Trophoblast cell (in vitro differentiated cells and primary cell): Measurements from ENCODE around the gene TMEM255B.
"Not testable (repeated sequence)": the region's sequence is repeated elsewhere in the genome, so short reads cannot be mapped to it uniquely, and the experiment has no call there.

ENCODE experiments used
- DNase-seq, 2 donors: peaks; one replicate each; pipeline ENCODE4 v3.0.0-alpha.2; 2016
- H2AFZ ChIP-seq: 2 replicates; pipeline ENCODE4 v1.6.1; 2013; ENCODE audit warnings: low read length, moderate library complexity, mild to moderate bottlenecking; ENCODE audit not compliant: insufficient read depth, poor library complexity
- H2AK5ac ChIP-seq: 2 replicates; pipeline ENCODE4 v1.6.1; 2013; ENCODE audit warnings: mild to moderate bottlenecking, low read length
- H2BK120ac ChIP-seq: 2 replicates; pipeline ENCODE4 v1.6.1; 2013; ENCODE audit warnings: low read length, mild to moderate bottlenecking, moderate library complexity; ENCODE audit not compliant: insufficient read depth, poor library complexity
- H2BK12ac ChIP-seq: 2 replicates; pipeline ENCODE4 v1.6.1; 2013; ENCODE audit warnings: mild to moderate bottlenecking, low read length, moderate library complexity
- H2BK5ac ChIP-seq: 2 replicates; pipeline ENCODE4 v1.6.1; 2013; ENCODE audit warnings: low read length, low read depth, moderate library complexity, mild to moderate bottlenecking; ENCODE audit not compliant: poor library complexity
- H3K14ac ChIP-seq: 2 replicates; pipeline ENCODE4 v1.6.1; 2013; ENCODE audit warnings: mild to moderate bottlenecking, low read length
- H3K18ac ChIP-seq: 2 replicates; pipeline ENCODE4 v1.6.1; 2013; ENCODE audit warnings: mild to moderate bottlenecking, low read length
- H3K23ac ChIP-seq: 2 replicates; pipeline ENCODE4 v1.6.1; 2013; ENCODE audit warnings: low read length
- H3K27ac ChIP-seq: 2 replicates; pipeline ENCODE4 v1.5.1; 2013; ENCODE audit warnings: low read depth, mild to moderate bottlenecking, inconsistent platforms, low read length, moderate library complexity
- H3K27me3 ChIP-seq: 2 replicates; pipeline ENCODE4 v1.6.1; 2013; ENCODE audit warnings: inconsistent platforms, mild to moderate bottlenecking, low read length, moderate library complexity; ENCODE audit not compliant: insufficient read depth
- H3K36me3 ChIP-seq, 2 experiments: 1 replicate in 1 of 2; 2 replicates in 1 of 2; pipeline ENCODE4 v1.6.1; 2013; ENCODE audit warnings: low read length in 2 of 2, mild to moderate bottlenecking in 2 of 2, moderate library complexity in 1 of 2; ENCODE audit not compliant: insufficient read depth in 2 of 2, control insufficient read depth in 1 of 2
- H3K4ac ChIP-seq: 2 replicates; pipeline ENCODE4 v1.6.1; 2013; ENCODE audit warnings: low read depth, mild to moderate bottlenecking, low read length, moderate library complexity
- H3K4me1 ChIP-seq, 2 experiments: 1 replicate in 1 of 2; 2 replicates in 1 of 2; pipeline ENCODE4 v1.6.1; 2013; ENCODE audit warnings: low read length in 2 of 2, mild to moderate bottlenecking in 2 of 2, moderate library complexity in 1 of 2; ENCODE audit not compliant: insufficient read depth in 2 of 2, control insufficient read depth in 1 of 2
- H3K4me2 ChIP-seq: 2 replicates; pipeline ENCODE4 v1.6.1; 2013; ENCODE audit warnings: inconsistent platforms, mild to moderate bottlenecking, low read length, moderate library complexity
- H3K4me3 ChIP-seq: 2 replicates; pipeline ENCODE4 v1.5.1; 2013; ENCODE audit warnings: mild to moderate bottlenecking, low read depth, low read length, inconsistent platforms
- H3K79me1 ChIP-seq: one replicate; pipeline ENCODE4 v1.6.1; 2013; ENCODE audit warnings: low read length
- H3K79me2 ChIP-seq: 2 replicates; pipeline ENCODE4 v1.6.1; 2013; ENCODE audit warnings: low read length, mild to moderate bottlenecking; ENCODE audit not compliant: control insufficient read depth, insufficient read depth, poor library complexity
- H3K9ac ChIP-seq: 2 replicates; pipeline ENCODE4 v1.6.1; 2013; ENCODE audit warnings: mild to moderate bottlenecking, low read length
- H3K9me3 ChIP-seq: 2 replicates; pipeline ENCODE4 v1.6.1; 2013; ENCODE audit warnings: low read depth, mild to moderate bottlenecking, control low read depth, inconsistent platforms, low read length; ENCODE audit not compliant: insufficient read depth
- H4K12ac ChIP-seq: 2 replicates; pipeline ENCODE4 v1.6.1; 2013; ENCODE audit warnings: low read depth, mild to moderate bottlenecking, low read length, moderate library complexity
- H4K8ac ChIP-seq: 2 replicates; pipeline ENCODE4 v1.6.1; 2013; ENCODE audit warnings: low read depth, mild to moderate bottlenecking, low read length, moderate library complexity
- H4K91ac ChIP-seq: one replicate; pipeline ENCODE4 v1.6.1; 2013; ENCODE audit warnings: low read depth, mild to moderate bottlenecking, low read length, moderate library complexity
- WGBS: extraction: QIAGEN DNeasy Blood & Tissue Kit; methylation state at CpG from one replicate; pipeline ENCODE4 v1.1.7; 2013; ENCODE audit warnings: missing lambda C conversion rate; ENCODE audit not compliant: insufficient read length, insufficient coverage; ENCODE audit errors: extremely low coverage; 5-methylcytosine and 5-hydroxymethylcytosine counted together

The TMEM255B gene

GRCh38 chr13:113743366-113744195 is 15.4 kb upstream of the TMEM255B start:
- no peak overlapping the region for H3K4me3 ChIP-seq
- no peak for DNase-seq
- no peak overlapping the region for H4K12ac ChIP-seq
- no peak overlapping the region for H3K23ac ChIP-seq
- peaks cover 0 to 6% of the 10 kb centered on the region in 2 experiments for H3K4me1 ChIP-seq
- H3K4me2 ChIP-seq = no peak overlapping the region
- H2BK12ac ChIP-seq = no peak overlapping the region
- H3K79me2 ChIP-seq = no peaks in the 10 kb centered on the region
- H3K9me3 ChIP-seq = peaks cover 4% of the 10 kb centered on the region
- WGBS = no CpG with 5 or more reads among the region's 24 CpGs
- H3K4ac ChIP-seq = no peak overlapping the region
- H2AFZ ChIP-seq = no peak overlapping the region
- no peak overlapping the region for H3K18ac ChIP-seq
- no peak overlapping the region for H2BK120ac ChIP-seq
- no peaks in the 10 kb centered on the region for H3K27me3 ChIP-seq
- no peak overlapping the region for H2BK5ac ChIP-seq
- H2AK5ac ChIP-seq = no peak overlapping the region
- no peak overlapping the region for H4K91ac ChIP-seq
- H3K9ac ChIP-seq = no peak overlapping the region
- no peaks in the 10 kb centered on the region for H3K79me1 ChIP-seq
- no peaks in the 10 kb centered on the region for H3K36me3 ChIP-seq
- no peak overlapping the region for H3K27ac ChIP-seq
- no peak overlapping the region for H4K8ac ChIP-seq
- no peak overlapping the region for H3K14ac ChIP-seq

GRCh38 chr13:113744197-113745000 is 14.6 kb upstream of the TMEM255B start:
- no peak overlapping the region for H3K23ac ChIP-seq
- H4K8ac ChIP-seq = no peak overlapping the region

DNA sequence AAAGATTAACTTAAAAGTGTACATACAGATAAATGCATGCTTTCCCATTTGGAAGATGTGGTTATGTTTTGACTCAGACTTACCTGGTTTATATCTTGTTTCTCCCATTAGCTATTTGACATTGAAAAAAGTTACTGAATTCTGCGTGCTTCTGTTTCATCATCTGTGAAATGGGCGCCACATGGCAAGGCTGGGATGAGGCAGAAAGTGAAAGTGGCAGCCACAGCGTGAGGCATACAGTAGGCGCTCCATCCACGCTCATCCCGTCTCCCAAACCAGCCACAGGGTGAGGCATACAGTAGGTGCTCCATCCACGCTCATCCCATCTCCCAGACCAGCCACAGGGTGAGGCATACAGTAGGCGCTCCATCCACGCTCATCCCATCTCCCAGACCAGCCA is 14.0 kb upstream of the TMEM255B start:
- H3K36me3 ChIP-seq = no peaks in the 10 kb centered on the region
- H3K27me3 ChIP-seq = no peaks in the 10 kb centered on the region
- H3K4me1 ChIP-seq = peaks cover 0 to 6% of the 10 kb centered on the region in 2 experiments
- peaks cover 4% of the 10 kb centered on the region for H3K9me3 ChIP-seq
- H4K8ac ChIP-seq = no peak overlapping the region
- no peak overlapping the region for H3K23ac ChIP-seq
- H2BK5ac ChIP-seq = no peak overlapping the region
- no peak overlapping the region for H3K4ac ChIP-seq
- no peak overlapping the region for H2BK120ac ChIP-seq
- DNase-seq = no peak
- no peak overlapping the region for H2AFZ ChIP-seq
- no peak overlapping the region for H2BK12ac ChIP-seq
- H3K18ac ChIP-seq = no peak overlapping the region
- H3K79me1 ChIP-seq = no peaks in the 10 kb centered on the region
- H2AK5ac ChIP-seq = no peak overlapping the region
- no peaks in the 10 kb centered on the region for H3K79me2 ChIP-seq
- no peak overlapping the region for H3K9ac ChIP-seq
- H3K4me2 ChIP-seq = no peak overlapping the region
- H4K91ac ChIP-seq = no peak overlapping the region
- no peak overlapping the region for H3K27ac ChIP-seq
- H3K14ac ChIP-seq = no peak overlapping the region
- H4K12ac ChIP-seq = no peak overlapping the region
- WGBS = no CpG with 5 or more reads among the region's 9 CpGs
- no peak overlapping the region for H3K4me3 ChIP-seq

More at GRCh38 chr13:113744197-113745000, 14.6 kb upstream of the TMEM255B start:
- Histone ChIP-seq H3K79me2 (no peaks in the 10 kb centered on the region), H3K27ac (no peak overlapping the region), H3K27me3 (no peaks in the 10 kb centered on the region), H2AK5ac (no peak overlapping the region), H2AFZ (no peak overlapping the region), H3K4ac (no peak overlapping the region), H3K9me3 (peaks cover 4% of the 10 kb centered on the region), H3K14ac (no peak overlapping the region), H2BK12ac (no peak overlapping the region), H4K12ac (no peak overlapping the region), H3K4me2 (no peak overlapping the region), H3K79me1 (no peaks in the 10 kb centered on the region), H4K91ac (no peak overlapping the region), H3K18ac (no peak overlapping the region), H3K9ac (no peak overlapping the region), H3K4me1 (peaks cover 0 to 6% of the 10 kb centered on the region in 2 experiments), H2BK120ac (no peak overlapping the region), H3K36me3 (no peaks in the 10 kb centered on the region), H2BK5ac (no peak overlapping the region), H3K4me3 (no peak overlapping the region)
- no peak for DNase-seq
- WGBS = no CpG with 5 or more reads among the region's 21 CpGs

GRCh38 chr13:113745500-113746142 is 13.4 kb upstream of the TMEM255B start:
- not testable (repeated sequence) for H2BK12ac ChIP-seq, H3K79me2 ChIP-seq, H3K4ac ChIP-seq, H3K27me3 ChIP-seq, H3K4me2 ChIP-seq, H4K91ac ChIP-seq, H3K18ac ChIP-seq, H3K14ac ChIP-seq, H3K9ac ChIP-seq, H2BK5ac ChIP-seq, H3K9me3 ChIP-seq, DNase-seq, H3K36me3 ChIP-seq, H4K8ac ChIP-seq, H2BK120ac ChIP-seq, H3K79me1 ChIP-seq, H3K4me1 ChIP-seq, H2AFZ ChIP-seq, H3K27ac ChIP-seq, H2AK5ac ChIP-seq, H3K4me3 ChIP-seq, H3K23ac ChIP-seq, H4K12ac ChIP-seq
- no CpG with 5 or more reads among the region's 24 CpGs for WGBS
